Measurements from ENCODE around the gene RAB9A.

DNA sequence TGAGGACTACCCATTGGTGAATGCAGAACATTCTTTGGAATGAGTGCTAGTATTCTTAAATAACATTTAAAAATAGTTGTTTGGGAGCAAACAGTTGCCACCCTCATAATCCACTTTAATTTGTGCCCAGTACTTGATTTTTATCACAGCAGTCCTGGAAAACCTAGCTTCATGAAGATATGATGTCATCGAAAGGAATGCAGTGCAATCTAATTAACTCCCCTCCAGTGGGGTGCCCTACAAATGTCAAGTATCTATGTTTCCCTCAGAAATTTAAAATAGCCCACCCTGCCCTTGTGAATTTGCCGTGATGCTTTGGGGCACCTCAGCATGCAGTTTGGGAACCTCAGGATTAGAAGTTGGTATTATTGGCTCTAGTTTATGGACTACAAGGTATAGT lies 5.4 kb downstream of the RAB9A start:
- TF ChIP-seq EP300 (IDR thresholded peaks at IDR 0.05) = no peak
- TF ChIP-seq, protein P1, sequence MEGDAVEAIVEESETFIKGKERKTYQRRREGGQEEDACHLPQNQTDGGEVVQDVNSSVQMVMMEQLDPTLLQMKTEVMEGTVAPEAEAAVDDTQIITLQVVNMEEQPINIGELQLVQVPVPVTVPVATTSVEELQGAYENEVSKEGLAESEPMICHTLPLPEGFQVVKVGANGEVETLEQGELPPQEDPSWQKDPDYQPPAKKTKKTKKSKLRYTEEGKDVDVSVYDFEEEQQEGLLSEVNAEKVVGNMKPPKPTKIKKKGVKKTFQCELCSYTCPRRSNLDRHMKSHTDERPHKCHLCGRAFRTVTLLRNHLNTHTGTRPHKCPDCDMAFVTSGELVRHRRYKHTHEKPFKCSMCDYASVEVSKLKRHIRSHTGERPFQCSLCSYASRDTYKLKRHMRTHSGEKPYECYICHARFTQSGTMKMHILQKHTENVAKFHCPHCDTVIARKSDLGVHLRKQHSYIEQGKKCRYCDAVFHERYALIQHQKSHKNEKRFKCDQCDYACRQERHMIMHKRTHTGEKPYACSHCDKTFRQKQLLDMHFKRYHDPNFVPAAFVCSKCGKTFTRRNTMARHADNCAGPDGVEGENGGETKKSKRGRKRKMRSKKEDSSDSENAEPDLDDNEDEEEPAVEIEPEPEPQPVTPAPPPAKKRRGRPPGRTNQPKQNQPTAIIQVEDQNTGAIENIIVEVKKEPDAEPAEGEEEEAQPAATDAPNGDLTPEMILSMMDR (IDR thresholded peaks at IDR 0.05) = no peak
- TF ChIP-seq POLR2AphosphoS5 (IDR thresholded peaks at IDR 0.05) = no peak
- no peak for TF ChIP-seq POLR2A (IDR thresholded peaks at IDR 0.05)
